MM.1S (cell line): ENCODE results near the gene GTPBP4.

Experiments used
- DNase-seq: peaks from one replicate; pipeline ENCODE4 v3.0.0-alpha.2; 2015
- H2AFZ ChIP-seq: fragments of 300-600 bp; sonication (generic); 2 replicates; pipeline ENCODE4 v1.6.0; 2016; ENCODE audit warnings: antibody characterized with exemption, low read length
- H3F3A ChIP-seq: fragments of 300-600 bp; sonication (generic); 2 replicates; pipeline ENCODE4 v1.6.1; 2016; ENCODE audit warnings: mild to moderate bottlenecking, antibody characterized with exemption, low read length, moderate library complexity, mixed read lengths; ENCODE audit not compliant: insufficient read depth
- H3K27ac ChIP-seq: fragments of 300-600 bp; sonication (generic); 2 replicates; pipeline ENCODE4 v1.5.1; 2016; ENCODE audit warnings: mild to moderate bottlenecking, low read length
- H3K27me3 ChIP-seq: fragments of 300-600 bp; sonication (generic); replicated peaks from 2 replicates; pipeline ENCODE4 v1.6.0; 2016; ENCODE audit warnings: low read length; ENCODE audit not compliant: insufficient read depth
- H3K36me3 ChIP-seq: fragments of 300-600 bp; sonication (generic); replicated peaks from 2 replicates; pipeline ENCODE4 v1.6.1; 2016; ENCODE audit warnings: mild to moderate bottlenecking, low read length, mixed read lengths; ENCODE audit not compliant: insufficient read depth
- H3K4me1 ChIP-seq: fragments of 300-600 bp; sonication (generic); 2 replicates; pipeline ENCODE4 v1.6.1; 2016; ENCODE audit warnings: low read length, mixed read lengths
- H3K4me2 ChIP-seq: fragments of 300-600 bp; sonication (generic); 2 replicates; pipeline ENCODE4 v1.6.0; 2016; ENCODE audit warnings: low read depth, low read length
- H3K4me3 ChIP-seq: fragments of 300-600 bp; sonication (generic); 2 replicates; pipeline ENCODE4 v1.5.1; 2016; ENCODE audit warnings: low read length, mixed read lengths
- H3K79me2 ChIP-seq: fragments of 300-600 bp; sonication (generic); 2 replicates; pipeline ENCODE4 v1.6.1; 2016; ENCODE audit warnings: mixed run types, low read length, mixed read lengths
- H3K9ac ChIP-seq: fragments of 300-600 bp; sonication (generic); 2 replicates; pipeline ENCODE4 v1.6.1; 2016; ENCODE audit warnings: low read length, mixed read lengths
- H3K9me2 ChIP-seq: fragments of 300-600 bp; sonication (generic); replicated peaks from 2 replicates; pipeline ENCODE4 v1.6.1; 2016; ENCODE audit warnings: mild to moderate bottlenecking, low read length, mixed read lengths; ENCODE audit not compliant: insufficient read depth
- H3K9me3 ChIP-seq: fragments of 300-600 bp; sonication (generic); replicated peaks from 2 replicates; pipeline ENCODE4 v1.6.1; 2016; ENCODE audit warnings: mild to moderate bottlenecking, low read length, mixed read lengths; ENCODE audit not compliant: insufficient read depth
- H4K20me1 ChIP-seq: fragments of 300-600 bp; sonication (generic); 2 replicates; pipeline ENCODE4 v1.6.1; 2016; ENCODE audit warnings: mild to moderate bottlenecking, low read length, moderate library complexity, mixed read lengths; ENCODE audit not compliant: insufficient read depth
- CTCF ChIP-seq: fragments of 300-600 bp; sonication (generic); IDR thresholded peaks from 2 replicates; pipeline ENCODE4 v1.5.1; 2016; ENCODE audit warnings: antibody characterized with exemption, low read length, mixed read lengths
- EZH2 ChIP-seq: fragments of 300-600 bp; sonication (generic); optimal IDR thresholded peaks from 2 replicates; pipeline ENCODE3; 2017; ENCODE audit warnings: low read depth, mild to moderate bottlenecking, antibody characterized with exemption, low read length, mixed read lengths
- EZH2phosphoT487 ChIP-seq: fragments of 300-600 bp; sonication (generic); IDR thresholded peaks from 2 replicates; pipeline ENCODE4 v1.6.1; 2018; ENCODE audit warnings: antibody characterized with exemption, low read length

GTPBP4 gene

GRCh38 chr10:987870-988666 is at the start of gene GTPBP4:
GTPBP4 (plus strand) TSS chr10:988434; CDS start chr10:988480, 46 bp downstream.
- Histone ChIP-seq H3K27me3 (no peaks in the 10 kb centered on the region), H3K4me2 (peak within 1 kb of the TSS; percentile 99), H4K20me1 (peaks cover 4% of the 10 kb centered on the region; the same call in 1 of the 2 replicates), H2AFZ (peak within 1 kb of the TSS; percentile 92), H3K4me1 (peaks cover 8% of the 10 kb centered on the region; the same call in 1 of the 2 replicates), H3K27ac (peak within 1 kb of the TSS; percentile 42), H3K79me2 (peaks cover 56% of the 10 kb centered on the region), H3K36me3 (peaks cover 8% of the 10 kb centered on the region), H3F3A (no peaks in the 10 kb centered on the region), H3K4me3 (peak within 1 kb of the TSS; percentile 100), H3K9ac (peak within 1 kb of the TSS; percentile 96), H3K9me3 (no peaks in the 10 kb centered on the region), H3K9me2 (no peaks in the 10 kb centered on the region)
- peak; percentile 99 for DNase-seq
- TF ChIP-seq CTCF (peak; percentile 51), EZH2 (no peak)

- Histone ChIP-seq H3K36me3 (no peaks in the 10 kb centered on the region), H3K9me2 (no peaks in the 10 kb centered on the region), H3F3A (no peaks in the 10 kb centered on the region), H3K4me1 (no peaks in the 10 kb centered on the region), H3K27me3 (no peaks in the 10 kb centered on the region), H3K79me2 (no peaks in the 10 kb centered on the region), H3K27ac (no peak overlapping the region), H2AFZ (no peak overlapping the region), H4K20me1 (no peaks in the 10 kb centered on the region), H3K9ac (no peak overlapping the region), H3K4me3 (no peak overlapping the region), H3K4me2 (no peak overlapping the region), H3K9me3 (no peaks in the 10 kb centered on the region)
- no peak for DNase-seq
- TF ChIP-seq CTCF: no peak
- no peak for TF ChIP-seq EZH2phosphoT487
- TF ChIP-seq EZH2: no peak
These were observed 49.1 kb upstream of the GTPBP4 start for GRCh38 chr10:938941-939678.

- no peaks in the 10 kb centered on the region for H4K20me1 ChIP-seq
- TF ChIP-seq EZH2: no peak
- TF ChIP-seq CTCF: no peak
- TF ChIP-seq EZH2phosphoT487: no peak
- no peak overlapping the region for H2AFZ ChIP-seq
- H3F3A ChIP-seq: no peaks in the 10 kb centered on the region
- H3K27me3 ChIP-seq: no peaks in the 10 kb centered on the region
- no peaks in the 10 kb centered on the region for H3K36me3 ChIP-seq
- no peaks in the 10 kb centered on the region for H3K4me1 ChIP-seq
- H3K4me2 ChIP-seq: no peak overlapping the region
- DNase-seq: no peak
- no peak overlapping the region for H3K9ac ChIP-seq
- no peaks in the 10 kb centered on the region for H3K9me2 ChIP-seq
- H3K4me3 ChIP-seq: no peak overlapping the region
- no peaks in the 10 kb centered on the region for H3K79me2 ChIP-seq
- H3K27ac ChIP-seq: no peak overlapping the region
- H3K9me3 ChIP-seq: no peaks in the 10 kb centered on the region
These were observed 44.8 kb upstream of the GTPBP4 start for GRCh38 chr10:943334-944033.
